ENCODE data around the gene LAMA2.

DNA sequence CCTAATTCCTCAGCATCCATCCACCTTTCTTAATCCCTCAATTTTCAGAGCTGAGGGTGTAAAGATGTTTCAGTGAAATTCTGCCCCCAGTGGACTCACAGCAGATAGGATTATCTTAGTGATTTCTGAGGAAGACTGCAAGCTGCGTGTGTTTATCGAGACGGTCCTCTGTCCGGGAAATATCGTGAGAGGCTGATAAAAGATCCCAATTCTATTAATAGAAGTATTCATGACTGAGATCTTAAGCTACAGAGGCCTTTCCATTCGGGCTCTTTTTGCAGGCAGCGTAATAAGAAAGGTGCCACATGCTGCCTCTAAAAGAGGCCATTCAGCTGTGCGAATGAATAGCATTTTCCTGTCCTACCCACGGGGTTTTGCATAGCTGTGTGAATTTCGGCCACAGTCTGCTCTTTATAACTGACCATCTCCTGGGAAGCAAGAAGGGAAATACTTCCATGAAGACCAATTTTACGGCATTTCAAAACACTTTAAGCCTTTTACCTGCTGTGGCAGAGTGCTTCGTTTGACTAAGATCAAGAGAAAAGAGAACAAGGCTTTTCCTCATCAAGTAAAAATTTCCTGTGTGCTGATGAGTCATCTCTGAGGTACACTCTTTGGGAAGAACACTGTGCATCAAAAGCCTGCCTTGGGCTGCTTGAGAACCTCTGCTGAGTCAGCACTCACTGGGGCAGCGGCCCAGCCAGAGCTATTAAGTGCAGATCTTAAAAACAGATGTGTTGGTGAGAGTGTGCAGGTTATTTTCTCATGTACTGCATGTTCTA is 618.2 kb downstream of the LAMA2 start:
- TF ChIP-seq POLR2A (IDR thresholded peaks at IDR 0.05), result no peak
- TF ChIP-seq, protein P1, sequence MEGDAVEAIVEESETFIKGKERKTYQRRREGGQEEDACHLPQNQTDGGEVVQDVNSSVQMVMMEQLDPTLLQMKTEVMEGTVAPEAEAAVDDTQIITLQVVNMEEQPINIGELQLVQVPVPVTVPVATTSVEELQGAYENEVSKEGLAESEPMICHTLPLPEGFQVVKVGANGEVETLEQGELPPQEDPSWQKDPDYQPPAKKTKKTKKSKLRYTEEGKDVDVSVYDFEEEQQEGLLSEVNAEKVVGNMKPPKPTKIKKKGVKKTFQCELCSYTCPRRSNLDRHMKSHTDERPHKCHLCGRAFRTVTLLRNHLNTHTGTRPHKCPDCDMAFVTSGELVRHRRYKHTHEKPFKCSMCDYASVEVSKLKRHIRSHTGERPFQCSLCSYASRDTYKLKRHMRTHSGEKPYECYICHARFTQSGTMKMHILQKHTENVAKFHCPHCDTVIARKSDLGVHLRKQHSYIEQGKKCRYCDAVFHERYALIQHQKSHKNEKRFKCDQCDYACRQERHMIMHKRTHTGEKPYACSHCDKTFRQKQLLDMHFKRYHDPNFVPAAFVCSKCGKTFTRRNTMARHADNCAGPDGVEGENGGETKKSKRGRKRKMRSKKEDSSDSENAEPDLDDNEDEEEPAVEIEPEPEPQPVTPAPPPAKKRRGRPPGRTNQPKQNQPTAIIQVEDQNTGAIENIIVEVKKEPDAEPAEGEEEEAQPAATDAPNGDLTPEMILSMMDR (IDR thresholded peaks at IDR 0.05), result peak in 2 of 4 donors; percentile 0 to 21

Data from right lobe of liver (tissue), 4 donors.